Astrocyte (in vitro differentiated cells and primary cell): Measurements from ENCODE around the gene GPBP1. TPM values are rescaled to one million over a fixed set of nuclear protein-coding genes. Genes with fewer than 3 reads are reported as not detected.
"Not testable (repeated sequence)": the region's sequence is repeated elsewhere in the genome, so short reads cannot be mapped to it uniquely, and the experiment has no call there.

Experiments
- DNase-seq: peaks from one replicate; pipeline ENCODE4 v3.0.0-alpha.2; 2010; ENCODE audit warnings: low read depth
- FAIRE-seq: peaks from 2 replicates; lab custom pipeline; 2011; peaks lifted over from hg19 to GRCh38; lab: Jason Lieb, UNC
- H2AFZ ChIP-seq: 2 replicates; pipeline ENCODE4 v1.6.0; 2012; ENCODE audit warnings: low read depth, low read length, inconsistent platforms
- H3K27ac ChIP-seq: 2 replicates; pipeline ENCODE4 v1.5.1; 2011; ENCODE audit warnings: low read depth, low read length, inconsistent platforms
- H3K27me3 ChIP-seq: 2 replicates; pipeline ENCODE4 v1.6.0; 2011; ENCODE audit warnings: low read length, inconsistent platforms; ENCODE audit not compliant: insufficient read depth
- H3K36me3 ChIP-seq: 2 replicates; pipeline ENCODE4 v1.5.1; 2011; ENCODE audit warnings: low read length, inconsistent platforms; ENCODE audit not compliant: insufficient read depth
- H3K4me1 ChIP-seq: 2 replicates; pipeline ENCODE4 v1.5.1; 2011; ENCODE audit warnings: low read length, inconsistent platforms; ENCODE audit not compliant: insufficient read depth
- H3K4me2 ChIP-seq: 2 replicates; pipeline ENCODE4 v1.6.0; 2012; ENCODE audit warnings: low read length, inconsistent platforms
- H3K4me3 ChIP-seq: 2 replicates; pipeline ENCODE4 v1.5.1; 2011; ENCODE audit warnings: low read depth, mild to moderate bottlenecking, low read length, inconsistent platforms; ENCODE audit not compliant: insufficient read depth
- H3K79me2 ChIP-seq: 2 replicates; pipeline ENCODE4 v1.6.0; 2012; ENCODE audit warnings: mild to moderate bottlenecking, low read length, inconsistent platforms; ENCODE audit not compliant: insufficient read depth
- H3K9ac ChIP-seq: 2 replicates; pipeline ENCODE4 v1.6.0; 2012; ENCODE audit warnings: mild to moderate bottlenecking, low read length, inconsistent platforms
- H3K9me3 ChIP-seq: 2 replicates; pipeline ENCODE4 v1.5.1; 2012; ENCODE audit warnings: low read depth, mild to moderate bottlenecking, low read length, inconsistent platforms; ENCODE audit not compliant: insufficient read depth
- H4K20me1 ChIP-seq: 2 replicates; pipeline ENCODE4 v1.6.0; 2012; ENCODE audit warnings: low read length, inconsistent platforms; ENCODE audit not compliant: insufficient read depth
- H3K27ac Mint-ChIP-seq: one replicate; pipeline ENCODE4 v1.8.0; 2021; ENCODE audit warnings: mild to moderate bottlenecking, mixed read lengths; ENCODE audit not compliant: unreplicated experiment
- H3K27me3 Mint-ChIP-seq: one replicate; pipeline ENCODE4 v1.8.0; 2021; ENCODE audit warnings: low read depth, mixed read lengths; ENCODE audit not compliant: unreplicated experiment
- H3K36me3 Mint-ChIP-seq: one replicate; pipeline ENCODE4 v1.8.0; 2021; ENCODE audit warnings: low read depth, mixed read lengths; ENCODE audit not compliant: unreplicated experiment
- H3K4me1 Mint-ChIP-seq: one replicate; pipeline ENCODE4 v1.8.0; 2021; ENCODE audit warnings: low read depth, mixed read lengths; ENCODE audit not compliant: unreplicated experiment
- H3K4me3 Mint-ChIP-seq: one replicate; pipeline ENCODE4 v1.8.0; 2021; ENCODE audit warnings: mild to moderate bottlenecking, moderate library complexity, mixed read lengths; ENCODE audit not compliant: unreplicated experiment
- H3K9me3 Mint-ChIP-seq: one replicate; pipeline ENCODE4 v1.8.0; 2021; ENCODE audit warnings: mild to moderate bottlenecking, mixed read lengths; ENCODE audit not compliant: unreplicated experiment
- EZH2 ChIP-seq: IDR thresholded peaks from 2 replicates; pipeline ENCODE4 v1.6.1; 2012; ENCODE audit warnings: mild to moderate bottlenecking, low read length, inconsistent platforms; ENCODE audit not compliant: insufficient read depth
- total RNA-seq: library from RNA; stranded (reverse); gene quantifications from 2 replicates; pipeline ENCODE4 v1.2.1, GENCODE V29; 2021
- TF ChIP-seq, protein P1 (sequence below): IDR thresholded peaks from 2 replicates; pipeline ENCODE4 v1.5.1; 2011; ENCODE audit warnings: low read depth, mild to moderate bottlenecking, inconsistent platforms, low read length, moderate library complexity; ENCODE audit not compliant: insufficient read depth

Gene GPBP1
- total RNA-seq, 1 donor from 2014 or later, result 59.8 TPM

DNA sequence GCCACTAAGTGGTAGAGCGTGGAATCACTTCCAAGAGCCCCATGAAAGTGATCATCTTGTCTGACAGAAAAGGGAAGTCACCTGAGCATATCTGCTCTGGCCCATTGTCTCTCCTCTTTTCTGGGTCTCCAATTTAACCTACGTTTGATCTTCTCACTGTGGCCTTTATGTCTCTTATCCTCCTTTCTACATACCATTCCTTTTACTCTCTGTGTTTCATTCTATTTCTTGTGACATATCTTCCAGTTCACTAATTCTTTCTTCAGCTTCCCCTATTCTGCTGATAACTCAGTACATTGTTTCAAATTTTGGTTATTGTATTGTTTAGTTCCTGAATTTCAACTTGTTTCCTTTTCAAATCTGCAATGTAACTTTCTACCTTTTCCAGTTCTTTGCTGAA, 132.5 kb downstream of the GPBP1 start:
- Histone ChIP-seq H3K9me3 (no peaks in the 10 kb centered on the region), H3K9ac (no peak overlapping the region), H3K27ac (no peak overlapping the region), H3K27me3 (no peaks in the 10 kb centered on the region), H3K4me2 (no peak overlapping the region), H3K79me2 (no peaks in the 10 kb centered on the region), H3K4me1 (peaks cover 12% of the 10 kb centered on the region), H2AFZ (no peak overlapping the region), H4K20me1 (no peaks in the 10 kb centered on the region), H3K4me3 (no peak overlapping the region), H3K36me3 (no peaks in the 10 kb centered on the region)
- DNase-seq (no peak), FAIRE-seq (no peak)
- no peak overlapping the region for H3K27ac Mint-ChIP-seq
- H3K9me3 Mint-ChIP-seq, result peaks cover 10% of the 10 kb centered on the region
- H3K4me1 Mint-ChIP-seq, result peaks cover 16% of the 10 kb centered on the region
- no peak overlapping the region for H3K4me3 Mint-ChIP-seq
- TF ChIP-seq, protein P1, sequence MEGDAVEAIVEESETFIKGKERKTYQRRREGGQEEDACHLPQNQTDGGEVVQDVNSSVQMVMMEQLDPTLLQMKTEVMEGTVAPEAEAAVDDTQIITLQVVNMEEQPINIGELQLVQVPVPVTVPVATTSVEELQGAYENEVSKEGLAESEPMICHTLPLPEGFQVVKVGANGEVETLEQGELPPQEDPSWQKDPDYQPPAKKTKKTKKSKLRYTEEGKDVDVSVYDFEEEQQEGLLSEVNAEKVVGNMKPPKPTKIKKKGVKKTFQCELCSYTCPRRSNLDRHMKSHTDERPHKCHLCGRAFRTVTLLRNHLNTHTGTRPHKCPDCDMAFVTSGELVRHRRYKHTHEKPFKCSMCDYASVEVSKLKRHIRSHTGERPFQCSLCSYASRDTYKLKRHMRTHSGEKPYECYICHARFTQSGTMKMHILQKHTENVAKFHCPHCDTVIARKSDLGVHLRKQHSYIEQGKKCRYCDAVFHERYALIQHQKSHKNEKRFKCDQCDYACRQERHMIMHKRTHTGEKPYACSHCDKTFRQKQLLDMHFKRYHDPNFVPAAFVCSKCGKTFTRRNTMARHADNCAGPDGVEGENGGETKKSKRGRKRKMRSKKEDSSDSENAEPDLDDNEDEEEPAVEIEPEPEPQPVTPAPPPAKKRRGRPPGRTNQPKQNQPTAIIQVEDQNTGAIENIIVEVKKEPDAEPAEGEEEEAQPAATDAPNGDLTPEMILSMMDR, result no peak
- no peak for TF ChIP-seq EZH2
- no peaks in the 10 kb centered on the region for H3K27me3 Mint-ChIP-seq
- no peaks in the 10 kb centered on the region for H3K36me3 Mint-ChIP-seq

- no peak overlapping the region for H3K4me3 Mint-ChIP-seq
- Histone ChIP-seq H3K27me3 (no peaks in the 10 kb centered on the region), H3K4me1 (peaks cover 7% of the 10 kb centered on the region), H3K36me3 (no peaks in the 10 kb centered on the region), H3K9ac (no peak overlapping the region), H3K27ac (peak overlapping the region; percentile 14), H2AFZ (no peak overlapping the region), H3K4me3 (no peak overlapping the region), H3K4me2 (no peak overlapping the region), H3K9me3 (no peaks in the 10 kb centered on the region), H4K20me1 (no peaks in the 10 kb centered on the region), H3K79me2 (no peaks in the 10 kb centered on the region)
- H3K36me3 Mint-ChIP-seq, result no peaks in the 10 kb centered on the region
- peak; percentile 39 for DNase-seq
- no peak for FAIRE-seq
- TF ChIP-seq EZH2, result no peak
- TF ChIP-seq, protein P1, result no peak
- peaks cover 19% of the 10 kb centered on the region for H3K4me1 Mint-ChIP-seq
- H3K9me3 Mint-ChIP-seq, result peaks cover 10% of the 10 kb centered on the region
- no peaks in the 10 kb centered on the region for H3K27me3 Mint-ChIP-seq
- H3K27ac Mint-ChIP-seq, result no peak overlapping the region
These were observed 133.7 kb downstream of the GPBP1 start for GRCh38 chr5:57307516-57307915.

DNA sequence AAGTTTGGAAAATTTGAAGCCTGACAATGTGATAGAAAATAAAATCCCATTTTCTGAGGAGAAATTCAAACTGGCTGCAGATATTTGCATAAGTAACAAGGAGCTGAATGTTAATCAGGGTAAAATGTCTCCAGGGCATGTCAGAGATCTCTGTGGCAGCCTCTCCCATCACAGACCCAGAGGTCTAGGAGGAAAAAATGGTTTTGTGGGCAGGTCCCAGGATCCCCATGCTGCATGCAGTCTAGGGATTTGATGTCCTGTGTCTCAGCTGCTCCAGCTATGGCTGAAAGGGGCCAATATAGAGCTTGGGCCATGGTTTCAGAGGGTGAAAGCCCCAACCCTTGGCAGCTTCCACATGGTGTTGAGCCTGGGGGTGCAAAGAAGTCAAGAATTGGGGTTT, 135.2 kb downstream of the GPBP1 start:
- H3K4me2 ChIP-seq, H3K36me3 Mint-ChIP-seq, H3K27me3 ChIP-seq, H3K27ac ChIP-seq, FAIRE-seq, H3K4me3 Mint-ChIP-seq, DNase-seq, H3K27me3 Mint-ChIP-seq, H4K20me1 ChIP-seq, H3K36me3 ChIP-seq, H3K9ac ChIP-seq, H3K79me2 ChIP-seq, H2AFZ ChIP-seq, H3K9me3 ChIP-seq, H3K4me1 ChIP-seq, H3K4me3 ChIP-seq, H3K27ac Mint-ChIP-seq: not testable (repeated sequence)
- Mint-ChIP-seq H3K9me3 (peaks cover 10% of the 10 kb centered on the region), H3K4me1 (peaks cover 13% of the 10 kb centered on the region)
